NCI-H774 (cell line): Measurements from ENCODE around the gene PIGB.
A peak's percentile ranks its signal among the peaks of the same experiment; 100 is the strongest.
"Not testable (repeated sequence)": the region's sequence is repeated elsewhere in the genome, so short reads cannot be mapped to it uniquely, and the experiment has no call there.

ENCODE experiments used
- DNase-seq: peaks from one replicate; lab custom pipeline; 2025; lab: John Stamatoyannopoulos, UW

PIGB gene

GRCh38 chr15:55302801-55303200 lies 16.2 kb upstream of the PIGB start:
- not testable (repeated sequence) for DNase-seq

- DNase-seq = no peak
Measured at GRCh38 chr15:55319537-55320237, 665 bp downstream of the PIGB start.

GRCh38 chr15:55320238-55320550 lies 1.2 kb downstream of the PIGB start:
- DNase-seq = no peak

- DNase-seq = no peak
Measured at GRCh38 chr15:55320963-55321362, 1.9 kb downstream of the PIGB start.

- no peak for DNase-seq
Measured at GRCh38 chr15:55322467-55322866, 3.4 kb downstream of the PIGB start.

GRCh38 chr15:55327387-55327786 lies 8.4 kb downstream of the PIGB start:
- no peak for DNase-seq

GRCh38 chr15:55334371-55334770 lies 15.3 kb downstream of the PIGB start:
- no peak for DNase-seq

GRCh38 chr15:55334997-55335396 lies 16.0 kb downstream of the PIGB start:
- DNase-seq = no peak

- no peak for DNase-seq
Measured at GRCh38 chr15:55337160-55337559, 18.1 kb downstream of the PIGB start.

- DNase-seq = peak; percentile 20
Measured at GRCh38 chr15:55343168-55343567, 24.1 kb downstream of the PIGB start.

- DNase-seq = no peak
Measured at GRCh38 chr15:55344206-55344605, 25.2 kb downstream of the PIGB start.

- DNase-seq = no peak
Measured at GRCh38 chr15:55348281-55348778, 29.3 kb downstream of the PIGB start.

- DNase-seq = no peak
Measured at GRCh38 chr15:55349282-55349681, 30.3 kb downstream of the PIGB start.

GRCh38 chr15:55353025-55353424 lies 34.0 kb downstream of the PIGB start:
- no peak for DNase-seq

- no peak for DNase-seq
Measured at GRCh38 chr15:55356985-55357585, 38.1 kb downstream of the PIGB start.

GRCh38 chr15:55357774-55358173 lies 38.8 kb downstream of the PIGB start:
- no peak for DNase-seq

- DNase-seq = no peak
Measured at GRCh38 chr15:55358471-55358870, 39.4 kb downstream of the PIGB start.

- DNase-seq = no peak
Measured at GRCh38 chr15:55360256-55360655, 41.2 kb downstream of the PIGB start.

- no peak for DNase-seq
Measured at GRCh38 chr15:55361048-55361447, 42.0 kb downstream of the PIGB start.

GRCh38 chr15:55362641-55363040 lies 43.6 kb downstream of the PIGB start:
- no peak for DNase-seq

GRCh38 chr15:55366981-55367380 lies 48.0 kb downstream of the PIGB start:
- DNase-seq = no peak

- no peak for DNase-seq
Measured at GRCh38 chr15:55372701-55373440, 53.8 kb downstream of the PIGB start.

GRCh38 chr15:55379095-55379494 lies 60.1 kb downstream of the PIGB start:
- DNase-seq = no peak
